ENCODE data around the gene QPCT.

GRCh38 chr2:37405781-37406180, 61.4 kb downstream of the QPCT start:
- TF ChIP-seq CTCF (IDR thresholded peaks at IDR 0.05): no peak
- no peak for TF ChIP-seq POLR2A (IDR thresholded peaks at IDR 0.05)
